Inflammatory macrophage treated with lipopolysaccharide for 1 hour (primary cell): ENCODE data around the gene TIAM2.

Experiments used
- DNase-seq, 2 donors: peaks; one replicate each; pipeline ENCODE4 v3.0.0-alpha.2; 2020 to 2022

Gene TIAM2

DNA sequence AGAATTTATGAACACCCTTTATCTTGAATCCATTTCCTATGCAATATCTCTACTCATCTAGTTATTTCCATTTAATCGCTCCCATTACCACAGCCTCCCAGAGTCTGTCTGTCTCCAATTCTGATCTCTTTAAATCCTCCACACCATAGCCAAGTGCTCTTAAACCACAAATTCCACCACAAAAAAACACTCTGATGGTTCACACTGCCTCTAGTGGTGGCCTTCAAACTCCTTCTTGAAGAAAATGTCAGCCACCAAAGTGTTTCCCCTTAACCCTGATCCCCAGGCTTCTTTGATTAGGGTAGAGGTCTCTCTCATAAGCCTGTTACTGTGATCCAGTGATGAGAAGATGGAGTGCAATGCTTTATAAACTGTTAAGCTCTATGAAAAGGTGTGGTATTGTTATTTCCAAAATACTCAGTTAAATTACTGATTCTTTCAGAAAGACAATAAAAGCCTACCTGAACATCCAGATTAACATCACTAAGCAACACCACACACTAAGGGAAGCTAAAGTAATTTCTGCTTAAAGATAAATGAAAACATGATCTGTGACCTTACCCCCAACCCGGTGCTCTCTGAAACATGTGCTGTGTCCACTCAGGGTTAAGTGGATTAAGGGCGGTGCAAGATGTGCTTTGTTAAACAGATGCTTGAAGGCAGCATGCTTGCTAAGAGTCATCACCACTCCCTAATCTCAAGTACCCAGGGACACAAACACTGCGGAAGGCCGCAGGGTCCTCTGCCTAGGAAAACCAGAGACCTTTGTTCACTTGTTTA lies 273.2 kb downstream of the TIAM2 start:
- peak; percentile 14 to 36 for DNase-seq

DNA sequence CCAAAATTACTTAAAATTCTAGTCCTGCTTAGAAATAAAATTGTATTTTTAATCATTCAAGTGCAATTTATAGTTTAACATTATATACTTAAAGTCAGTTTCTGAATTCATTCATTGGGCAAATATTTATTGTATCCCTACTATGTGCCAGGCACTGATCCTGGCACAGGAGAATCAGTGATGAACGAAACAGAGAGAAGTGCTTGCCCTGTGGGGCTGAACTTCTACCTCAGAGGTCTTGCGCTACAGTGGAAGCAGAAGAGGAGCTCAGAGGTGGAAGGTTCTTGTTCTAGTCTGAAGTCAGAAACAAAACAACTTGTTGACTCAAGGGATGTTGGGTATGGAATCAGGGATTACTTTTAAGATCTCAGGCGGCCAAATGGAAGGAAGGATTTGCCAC lies 274.6 kb downstream of the TIAM2 start:
- no peak for DNase-seq

DNA sequence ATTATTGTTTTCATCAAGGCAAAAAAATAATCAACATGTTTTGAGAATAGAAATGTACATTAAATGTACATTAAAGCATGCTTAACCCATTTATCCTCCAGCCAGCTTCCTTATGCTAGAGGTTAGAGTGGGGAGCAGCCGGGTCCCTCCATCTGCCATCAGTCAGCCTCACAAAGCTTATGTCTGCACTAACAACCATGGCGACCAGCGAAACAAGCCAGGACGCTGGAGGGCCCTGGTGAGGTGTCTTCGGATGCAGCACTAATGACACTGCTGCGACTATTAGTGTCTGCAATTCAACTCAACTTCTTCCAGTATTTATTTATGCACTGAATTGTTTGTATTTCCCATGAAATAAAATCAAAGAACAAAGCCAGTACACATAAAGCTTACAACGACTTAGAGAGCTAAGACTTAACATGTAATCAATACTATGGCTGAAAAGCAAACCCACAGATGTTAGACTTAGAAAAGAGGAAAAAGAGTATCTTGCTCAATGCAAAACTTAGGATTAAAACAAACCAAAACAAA lies 275.5 kb downstream of the TIAM2 start:
- no peak for DNase-seq

DNA sequence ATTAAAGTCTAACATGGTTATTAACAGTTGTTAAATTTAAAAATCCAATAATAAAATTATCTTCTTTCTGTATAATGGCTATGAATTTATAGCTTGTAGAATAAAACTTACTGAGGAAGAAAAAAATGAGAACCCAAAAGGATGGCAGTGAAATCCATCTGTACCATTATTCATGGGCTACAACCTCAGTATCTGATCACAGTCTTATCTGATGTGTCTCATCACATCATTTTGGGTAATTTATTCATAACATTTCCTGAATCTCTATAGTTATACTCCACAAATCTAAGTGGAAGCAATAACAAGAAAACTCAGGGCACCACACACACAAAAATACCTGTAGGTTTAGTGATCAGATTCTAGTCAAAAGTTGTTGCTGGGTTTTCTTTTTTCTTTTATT lies 276.0 kb downstream of the TIAM2 start:
- no peak for DNase-seq

DNA sequence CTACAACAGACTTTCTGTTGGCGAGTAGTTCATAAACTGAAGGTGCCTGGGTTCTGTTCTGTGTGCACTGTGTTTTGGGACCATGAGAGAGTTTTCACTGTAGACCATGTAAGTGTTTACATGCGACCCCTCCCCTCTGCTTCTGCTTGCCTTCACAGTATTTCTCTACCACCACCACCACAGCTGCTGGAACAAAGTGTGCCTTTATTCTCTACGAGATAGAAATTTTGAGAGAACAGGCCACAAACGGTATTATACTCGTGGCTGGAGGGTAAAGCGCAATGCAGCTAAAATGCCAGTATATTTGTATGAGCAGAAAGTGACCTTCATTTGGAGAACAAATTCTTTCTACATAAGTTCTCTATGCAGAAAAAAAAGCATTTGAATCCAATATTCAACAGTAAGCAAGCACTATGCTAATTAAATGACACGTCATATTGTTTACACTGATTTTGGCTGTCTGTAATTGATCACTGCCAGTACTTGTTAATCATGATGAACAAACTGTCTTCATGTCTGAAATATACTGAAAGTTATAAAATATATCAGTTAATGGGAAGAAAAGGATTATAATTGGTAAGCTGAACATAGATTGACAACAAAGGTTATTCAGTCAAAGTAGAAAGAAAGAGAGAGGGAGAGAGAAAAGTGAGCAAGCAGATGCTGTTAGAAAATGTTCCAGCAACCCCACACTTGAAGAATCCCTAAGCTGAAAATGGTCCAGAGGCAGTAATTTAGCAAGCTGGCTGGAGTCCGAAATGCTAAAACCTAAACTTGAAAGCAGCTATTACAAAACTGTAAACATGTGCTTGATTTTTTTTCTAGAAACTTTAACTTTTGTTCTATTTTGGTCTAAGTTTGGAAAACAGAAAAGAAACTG lies 277.5 kb downstream of the TIAM2 start:
- no peak for DNase-seq

DNA sequence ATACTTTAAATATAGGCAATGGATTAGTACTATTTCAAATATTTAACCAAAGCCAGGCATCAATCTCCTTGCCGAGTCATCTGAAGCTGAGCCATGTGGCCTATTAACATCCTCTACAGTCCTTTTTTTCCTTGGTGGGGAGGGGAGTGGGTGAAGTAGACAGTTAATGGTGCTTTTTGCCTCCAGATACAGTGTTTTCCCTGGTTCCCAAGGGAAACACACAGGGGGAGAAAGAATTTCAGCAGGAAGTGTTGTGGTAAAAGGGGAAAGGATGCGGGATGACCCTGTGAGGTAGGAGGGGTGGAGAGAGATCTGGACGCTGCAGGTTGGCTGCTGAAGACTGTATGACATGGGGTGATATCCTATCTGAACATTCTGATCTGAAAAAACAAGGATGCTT lies 278.3 kb downstream of the TIAM2 start:
- no peak for DNase-seq

DNA sequence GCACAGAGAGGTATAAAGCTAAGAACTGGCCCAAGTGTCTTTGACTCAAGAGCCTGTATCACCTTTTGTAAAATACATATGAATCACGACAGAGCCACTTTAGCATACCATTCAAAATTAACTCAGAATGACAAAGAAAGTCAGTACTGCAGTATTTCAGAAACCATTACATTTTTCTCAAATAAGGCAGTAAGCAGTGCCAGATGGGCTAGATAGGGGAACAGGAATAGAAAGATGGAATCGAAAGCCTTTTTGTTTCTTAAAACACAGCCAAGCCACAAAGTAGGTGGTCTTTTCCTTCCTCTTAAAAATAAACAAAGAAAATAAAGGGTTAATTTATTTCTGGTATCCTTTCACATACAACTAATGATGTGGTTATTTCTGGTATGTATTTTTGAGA lies 279.0 kb downstream of the TIAM2 start:
- no peak for DNase-seq

DNA sequence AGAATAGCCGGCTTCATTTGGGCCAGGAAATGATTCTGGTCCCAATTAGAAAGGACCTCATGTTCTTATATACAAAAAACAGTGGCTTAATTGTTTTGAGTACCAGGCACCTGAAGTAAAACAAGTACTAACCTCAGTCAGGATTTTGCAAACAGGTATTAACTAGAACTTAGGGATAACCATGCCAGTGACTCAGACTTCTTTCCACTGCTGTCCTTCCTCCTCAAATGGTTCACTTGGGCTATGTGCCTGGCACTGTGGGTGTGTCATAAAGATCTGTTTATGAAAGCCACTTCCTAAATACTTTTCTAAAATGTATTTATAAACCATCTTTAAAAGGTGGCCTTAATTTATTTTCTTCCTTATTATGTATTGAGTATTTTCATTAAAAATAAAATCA lies 279.4 kb downstream of the TIAM2 start:
- no peak for DNase-seq

DNA sequence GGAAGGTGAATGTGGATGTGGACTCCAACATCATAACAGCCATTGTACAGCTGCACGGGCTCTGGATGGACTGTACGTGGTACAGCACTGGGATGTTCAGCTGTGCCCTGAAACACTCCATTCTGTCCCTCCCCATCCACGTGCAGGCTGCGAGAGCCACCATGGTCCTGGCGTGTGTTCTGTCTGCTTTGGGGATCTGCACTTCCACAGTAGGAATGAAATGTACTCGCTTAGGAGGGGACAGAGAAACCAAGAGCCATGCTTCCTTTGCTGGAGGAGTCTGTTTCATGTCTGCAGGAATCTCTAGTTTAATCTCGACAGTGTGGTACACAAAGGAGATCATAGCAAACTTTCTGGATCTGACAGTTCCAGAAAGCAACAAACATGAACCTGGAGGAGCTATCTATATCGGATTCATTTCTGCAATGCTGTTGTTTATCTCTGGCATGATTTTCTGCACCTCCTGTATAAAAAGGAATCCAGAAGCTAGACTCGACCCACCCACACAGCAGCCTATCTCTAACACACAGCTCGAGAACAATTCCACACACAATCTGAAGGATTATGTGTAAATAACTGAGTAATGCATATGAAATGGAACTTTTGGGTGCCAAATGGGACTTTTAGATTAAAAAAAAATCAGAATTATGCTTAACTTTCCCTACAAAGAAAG lies 280.8 kb downstream of the TIAM2 start:
- DNase-seq = no peak

DNA sequence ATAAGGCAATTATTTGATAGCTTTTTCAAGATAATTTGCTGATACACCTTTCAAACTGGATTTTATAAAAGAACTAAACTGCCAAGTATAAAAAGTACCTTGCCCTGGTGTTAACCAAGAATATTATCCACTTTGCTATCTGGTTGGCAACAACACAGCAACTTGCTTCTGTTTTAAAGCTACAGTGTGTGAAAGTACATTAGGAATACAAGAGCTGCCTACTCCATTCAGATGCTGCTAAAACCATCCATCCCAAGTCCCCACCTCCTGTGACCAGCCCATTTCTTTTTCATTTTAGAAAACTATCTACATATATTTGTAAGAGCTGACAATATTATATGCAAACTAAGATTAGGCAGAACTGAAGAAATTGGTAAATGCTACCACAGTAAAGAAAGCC lies 281.5 kb downstream of the TIAM2 start:
- DNase-seq = no peak

DNA sequence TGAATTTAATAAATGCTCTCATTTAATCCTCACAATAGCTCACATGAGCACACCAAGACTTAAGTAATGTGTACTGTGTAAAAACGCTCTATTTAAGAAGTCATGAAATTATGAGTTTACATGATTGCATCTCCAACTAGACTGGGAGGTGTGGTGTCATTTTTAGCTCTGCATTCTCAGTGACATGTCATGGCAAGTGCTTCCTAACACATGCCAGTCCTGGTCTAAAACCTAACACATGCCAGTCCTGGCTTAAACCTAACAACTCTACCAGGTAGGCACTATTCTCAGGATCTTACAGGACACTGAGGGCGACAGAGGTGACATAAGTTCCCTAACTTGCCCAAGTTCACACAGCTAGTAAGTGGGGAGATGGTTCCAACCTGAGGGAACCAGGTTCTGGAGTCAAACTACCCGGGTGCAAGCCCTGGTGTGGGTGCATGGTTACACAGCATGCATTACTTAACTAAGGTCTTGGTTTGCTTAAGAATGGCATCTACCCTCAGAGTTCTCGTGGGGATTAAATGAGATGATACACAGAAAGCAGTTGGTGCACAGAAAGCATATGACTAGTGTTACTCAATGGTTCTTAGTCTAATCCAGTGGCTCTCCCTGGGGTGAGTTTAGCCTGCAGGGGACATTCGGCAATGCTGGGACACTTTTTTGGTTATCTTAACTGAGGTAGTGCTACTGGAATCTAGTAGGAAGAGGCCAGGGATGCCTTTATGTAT lies 283.4 kb downstream of the TIAM2 start:
- DNase-seq = no peak

DNA sequence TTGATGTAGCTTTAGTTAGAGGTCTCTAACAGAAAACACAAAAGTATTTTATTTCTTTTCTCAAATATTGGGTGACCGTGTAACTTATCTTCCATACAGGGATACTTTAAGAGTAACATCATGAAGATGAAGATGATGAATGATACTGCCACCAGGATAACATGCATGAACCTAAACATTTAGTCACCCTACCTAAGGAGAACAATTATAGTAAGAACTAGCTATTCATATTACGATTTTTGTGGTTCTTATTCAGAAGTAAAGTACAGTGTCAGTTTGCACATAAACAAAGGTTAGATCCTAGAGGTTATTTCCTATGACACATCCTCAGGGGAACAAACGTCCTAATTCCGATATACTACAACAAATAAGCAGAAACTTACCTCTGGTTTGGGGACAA lies 289.7 kb downstream of the TIAM2 start:
- DNase-seq = no peak

DNA sequence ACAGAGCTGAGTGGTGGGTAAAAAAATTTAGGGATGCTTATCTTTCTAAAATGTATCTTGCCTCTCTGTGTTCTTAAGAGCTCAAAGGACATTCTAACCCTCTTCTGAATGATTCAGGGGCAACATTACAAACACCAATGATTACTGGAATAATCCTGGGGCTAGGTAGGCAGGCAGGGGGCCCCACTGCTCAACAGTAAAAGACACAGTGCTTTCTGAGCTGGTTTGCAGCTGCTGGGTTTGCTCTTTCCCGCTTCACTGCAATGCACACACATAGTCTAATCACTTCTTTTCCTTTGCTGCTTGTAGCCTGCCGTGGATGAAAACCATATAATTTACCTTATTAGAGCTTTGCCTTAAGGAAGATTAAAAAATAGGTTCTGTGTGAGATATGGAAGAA lies 292.6 kb downstream of the TIAM2 start:
- no peak for DNase-seq

DNA sequence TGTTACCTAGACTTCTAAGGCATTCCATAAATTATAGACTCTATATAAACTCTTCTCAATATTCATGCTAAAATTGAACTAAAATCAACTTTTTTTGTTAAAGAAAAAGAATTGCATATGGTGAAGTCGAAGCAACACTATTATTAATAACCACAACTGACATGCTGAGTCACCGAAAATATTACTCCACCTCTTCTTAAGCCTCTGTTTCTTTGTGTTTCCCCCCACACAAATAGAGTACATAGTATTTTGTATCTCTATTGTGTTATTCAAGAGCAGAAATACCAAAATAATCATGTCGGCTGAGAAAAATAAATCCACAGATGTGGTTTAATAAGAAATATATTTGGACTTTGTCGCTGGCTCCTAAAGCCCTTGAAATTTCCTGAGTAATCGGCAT lies 295.4 kb downstream of the TIAM2 start:
- DNase-seq = no peak

DNA sequence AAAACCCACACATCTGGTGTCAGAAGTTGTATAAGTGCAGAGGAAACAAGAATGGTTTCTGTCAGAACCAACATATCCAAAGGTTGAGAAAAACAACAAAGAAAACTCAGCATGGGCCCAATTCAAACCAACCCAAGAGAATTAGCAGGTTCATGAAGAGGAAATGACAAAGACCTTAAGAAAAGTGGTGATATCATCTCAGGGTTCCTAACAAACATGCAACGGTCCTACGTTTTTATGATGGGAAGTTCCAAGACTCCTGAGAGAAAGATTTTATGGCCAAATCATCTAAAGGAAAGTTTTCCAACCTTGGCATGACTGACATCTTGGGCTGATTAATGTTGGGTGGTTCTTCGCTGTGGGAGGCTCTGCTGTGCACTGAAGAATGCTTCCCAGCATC lies 296.2 kb downstream of the TIAM2 start:
- DNase-seq = no peak

DNA sequence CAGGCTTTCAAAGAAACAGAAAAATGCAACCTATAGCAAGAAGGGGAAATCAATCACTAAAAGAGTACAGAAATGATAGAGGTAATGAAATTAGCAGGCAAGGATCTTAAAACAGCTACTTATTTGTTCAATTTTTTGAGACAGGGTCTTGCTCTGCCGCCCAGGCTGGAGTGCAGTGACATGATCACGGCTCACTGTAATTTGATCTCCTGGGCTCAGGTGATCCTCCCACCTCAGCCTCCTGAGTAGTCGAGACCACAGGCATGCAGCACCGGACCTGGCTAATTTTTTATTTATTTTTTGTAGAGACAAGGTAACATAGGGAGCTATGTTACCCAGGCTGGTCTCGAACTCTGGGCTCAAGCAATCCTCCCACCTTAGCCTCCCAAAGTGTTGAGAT lies 297.6 kb downstream of the TIAM2 start:
- DNase-seq = no peak

DNA sequence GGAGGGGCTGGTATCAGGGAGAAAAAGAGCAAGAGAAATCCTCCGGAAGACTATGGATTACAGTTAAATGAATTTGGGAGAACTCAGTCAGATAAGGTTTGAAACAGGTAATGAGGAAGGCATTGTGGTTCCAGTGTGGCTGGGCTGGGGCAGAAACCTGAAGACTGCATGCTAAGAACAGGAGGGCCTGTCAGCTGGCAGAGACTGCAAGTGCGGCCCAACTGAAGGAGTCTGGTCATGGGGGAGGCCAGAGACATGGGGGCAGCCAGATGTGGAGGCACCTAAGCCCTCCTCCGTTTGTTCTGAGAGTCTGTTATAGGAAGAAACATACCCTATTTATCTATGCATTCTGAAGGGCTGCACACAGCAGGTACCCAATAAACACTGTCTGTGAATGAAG lies 302.6 kb downstream of the TIAM2 start:
- no peak for DNase-seq

DNA sequence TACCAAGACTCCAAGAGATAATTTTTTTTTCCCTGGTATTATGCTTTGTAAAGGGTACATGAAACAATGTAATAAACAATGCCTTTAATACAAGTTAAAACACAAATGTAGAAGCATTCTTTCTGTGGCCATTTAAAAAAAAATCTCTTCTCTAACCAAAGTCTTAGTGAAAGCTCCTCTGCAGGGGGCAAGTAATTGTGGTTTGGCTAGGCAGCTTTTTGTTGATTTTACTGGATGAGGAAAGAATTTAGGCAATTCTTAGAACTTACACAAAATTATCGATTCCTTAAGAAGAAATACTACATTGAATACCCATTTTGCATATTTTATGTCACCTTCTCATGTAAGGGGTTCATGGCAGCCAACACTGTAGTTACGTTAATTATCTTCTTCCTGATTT lies 306.8 kb downstream of the TIAM2 start:
- no peak for DNase-seq

DNA sequence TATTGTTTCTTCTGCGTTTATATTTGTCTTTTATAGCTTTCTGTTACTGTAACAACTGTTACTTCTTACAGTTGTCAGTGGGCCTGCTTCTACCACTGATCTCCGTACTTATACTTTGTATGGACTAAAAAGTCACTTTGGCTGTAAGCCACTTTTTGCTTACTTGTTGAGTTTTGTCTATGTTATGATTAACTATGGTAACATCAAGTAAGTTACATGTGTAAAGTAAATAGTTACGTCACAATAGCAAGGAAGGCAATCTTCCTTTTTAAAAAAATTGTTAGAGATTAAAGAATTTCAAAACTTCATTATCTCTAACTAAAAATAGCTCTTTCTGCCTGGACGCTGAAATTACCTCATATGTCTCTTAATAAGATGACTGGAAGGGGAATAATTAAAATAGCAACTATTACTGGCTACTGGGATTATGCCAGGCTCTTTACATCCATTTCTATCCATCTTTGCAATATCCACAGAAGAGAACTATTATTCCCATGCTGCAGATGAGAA lies 308.3 kb downstream of the TIAM2 start:
- no peak for DNase-seq

DNA sequence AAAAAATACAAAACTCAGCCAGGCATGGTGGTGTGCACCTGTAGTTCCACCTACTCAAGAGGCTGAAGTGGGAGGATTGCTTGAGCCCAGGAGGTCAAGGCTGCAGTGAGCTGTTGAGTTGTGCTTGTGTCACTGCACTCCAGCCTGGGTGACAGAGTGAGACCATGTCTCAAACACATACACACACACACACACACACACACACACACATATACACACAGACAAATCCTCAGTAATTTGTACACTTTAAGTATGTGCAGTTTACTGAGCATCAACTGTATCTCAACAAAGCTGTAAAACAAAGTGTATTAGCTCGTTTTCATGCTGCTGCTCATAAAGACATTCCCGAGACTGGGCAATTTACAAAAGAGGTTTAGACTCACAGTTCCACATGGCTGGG lies 311.8 kb downstream of the TIAM2 start:
- DNase-seq = no peak
